ENCODE measurements around the gene JMJD4. TPM values are rescaled to one million over a fixed set of nuclear protein-coding genes. Genes with fewer than 3 reads are reported as not detected.

JMJD4 gene
- total and polyA plus RNA-seq, 2 of the 4 experiments (the other 2 are of a cell fraction): 24.6 to 28.5 TPM

DNA sequence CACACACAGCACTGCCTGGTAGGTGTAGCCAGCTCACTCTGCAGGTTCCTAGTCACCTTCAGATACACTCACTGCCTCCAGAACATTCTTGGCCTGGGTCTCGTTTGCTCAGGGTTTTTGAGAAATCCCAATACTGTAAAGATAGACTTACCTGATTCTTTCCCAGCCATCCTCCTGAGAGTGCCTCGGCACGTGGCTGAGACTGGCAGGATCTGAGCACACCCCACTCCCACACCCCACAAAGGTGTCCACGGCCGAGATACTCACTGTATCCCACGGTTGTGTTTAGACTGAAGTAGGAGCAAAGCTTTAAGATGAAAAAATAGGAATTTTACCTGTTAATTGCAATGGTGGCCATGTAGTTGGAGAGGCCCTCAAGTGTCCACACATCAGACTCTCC is 33.5 kb upstream of the JMJD4 start:
- intact Hi-C loops (cut with micrococcal nuclease): no loop called here

More for the DNA sequence above, 33.5 kb upstream of the JMJD4 start:
- no peak overlapping the region for H2BK5ac ChIP-seq (ENCODE audit: low read depth, low read length, poor library complexity, severe bottlenecking)
- peaks cover 5 to 33% of the 10 kb centered on the region in 2 experiments; a peak in 3 of 4 replicates for H3K79me1 ChIP-seq (ENCODE audit: low read depth in 1 of 2, low read length in 2 of 2)
- no peak overlapping the region for H4K8ac ChIP-seq (ENCODE audit: low read depth in 2 of 2, low read length in 2 of 2)
- no peak overlapping the region for H2BK120ac ChIP-seq (ENCODE audit: low read depth, low read length)
- no peak overlapping the region for H4K91ac ChIP-seq (ENCODE audit: insufficient read depth, low read depth, low read length)
- no peak overlapping the region for H2AK5ac ChIP-seq (ENCODE audit: low read depth, low read length)
- no peak overlapping the region for H3K4me2 ChIP-seq (ENCODE audit: low read depth, low read length)
- H3K23ac ChIP-seq (ENCODE audit: low read depth, low read length): no peak overlapping the region
- ATAC-seq (ENCODE audit: low read depth) (no peak), DNase-seq (no peak)
- 100% methylated on average over 1 of the region's 6 CpGs; no CpG with 5 or more reads in 1 of the 2 experiments for WGBS, 2 experiments (ENCODE audit: extremely low coverage in 2 of 2, insufficient read length in 1 of 2)
- no TSS peak for BruUV-seq (replicated peaks)
- H2AK9ac ChIP-seq (replicated peaks; ENCODE audit: low read depth, low read length, poor library complexity): no peak overlapping the region
- H4K20me1 ChIP-seq (ENCODE audit: insufficient read depth, low read length): peaks cover 22% of the 10 kb centered on the region
- H2BK15ac ChIP-seq (ENCODE audit: low read depth, low read length): no peak overlapping the region
- ChIA-PET CTCF (no interaction called here), POLR2A (ENCODE audit: unreplicated experiment) (no interaction called here)
- in situ Hi-C loops (cut with MboI; ENCODE audit: low sequenced_read_pairs): loop anchor here (10.0 kb wide), 1 partner anchor 316 kb away; the partner anchor contains the start of gene ARF1
- H3K4me1 ChIP-seq (ENCODE audit: control insufficient read depth, insufficient read depth, low read length): peaks cover 6% of the 10 kb centered on the region
- H4K5ac ChIP-seq (ENCODE audit: low read depth, low read length): no peak overlapping the region
- no peak overlapping the region for H3K56ac ChIP-seq (ENCODE audit: extremely low read depth, insufficient read depth, low read length)
- dilution Hi-C loops (cut with HindIII; ENCODE audit: low sequenced_read_pairs, unreplicated experiment): no loop called here
- H3K4me3 ChIP-seq (ENCODE audit: insufficient read depth, low read depth, low read length): no peak overlapping the region
- no peak overlapping the region for H3K4ac ChIP-seq (ENCODE audit: low read depth, low read length)
- H3K18ac ChIP-seq (ENCODE audit: low read depth, low read length): no peak overlapping the region
- no peak overlapping the region for H3K14ac ChIP-seq (replicated peaks; ENCODE audit: low read depth, low read length)
- no peak overlapping the region for H2BK20ac ChIP-seq (ENCODE audit: low read depth, low read length)
- no peak overlapping the region for H2AFZ ChIP-seq (replicated peaks; ENCODE audit: low read length, poor library complexity)
- TF ChIP-seq CHD1 (IDR thresholded peaks at IDR 0.05; ENCODE audit: low read depth, low read length) (no peak), BHLHE40 (IDR thresholded peaks at IDR 0.05; ENCODE audit: low read depth, low read length) (no peak), FOS (IDR thresholded peaks at IDR 0.05; ENCODE audit: low read depth, low read length) (no peak), MAZ (IDR thresholded peaks at IDR 0.05; ENCODE audit: borderline replicate concordance, low read depth, low read length) (no peak), MXI1 (IDR thresholded peaks at IDR 0.05; ENCODE audit: borderline replicate concordance, low read depth, low read length) (no peak), RCOR1 (IDR thresholded peaks at IDR 0.05; ENCODE audit: insufficient replicate concordance, low read length) (no peak)
- TF ChIP-seq, protein P1, sequence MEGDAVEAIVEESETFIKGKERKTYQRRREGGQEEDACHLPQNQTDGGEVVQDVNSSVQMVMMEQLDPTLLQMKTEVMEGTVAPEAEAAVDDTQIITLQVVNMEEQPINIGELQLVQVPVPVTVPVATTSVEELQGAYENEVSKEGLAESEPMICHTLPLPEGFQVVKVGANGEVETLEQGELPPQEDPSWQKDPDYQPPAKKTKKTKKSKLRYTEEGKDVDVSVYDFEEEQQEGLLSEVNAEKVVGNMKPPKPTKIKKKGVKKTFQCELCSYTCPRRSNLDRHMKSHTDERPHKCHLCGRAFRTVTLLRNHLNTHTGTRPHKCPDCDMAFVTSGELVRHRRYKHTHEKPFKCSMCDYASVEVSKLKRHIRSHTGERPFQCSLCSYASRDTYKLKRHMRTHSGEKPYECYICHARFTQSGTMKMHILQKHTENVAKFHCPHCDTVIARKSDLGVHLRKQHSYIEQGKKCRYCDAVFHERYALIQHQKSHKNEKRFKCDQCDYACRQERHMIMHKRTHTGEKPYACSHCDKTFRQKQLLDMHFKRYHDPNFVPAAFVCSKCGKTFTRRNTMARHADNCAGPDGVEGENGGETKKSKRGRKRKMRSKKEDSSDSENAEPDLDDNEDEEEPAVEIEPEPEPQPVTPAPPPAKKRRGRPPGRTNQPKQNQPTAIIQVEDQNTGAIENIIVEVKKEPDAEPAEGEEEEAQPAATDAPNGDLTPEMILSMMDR (conservative IDR thresholded peaks at IDR 0.05; ENCODE audit: low read depth, low read length): no peak
- TF ChIP-seq, protein P2, sequence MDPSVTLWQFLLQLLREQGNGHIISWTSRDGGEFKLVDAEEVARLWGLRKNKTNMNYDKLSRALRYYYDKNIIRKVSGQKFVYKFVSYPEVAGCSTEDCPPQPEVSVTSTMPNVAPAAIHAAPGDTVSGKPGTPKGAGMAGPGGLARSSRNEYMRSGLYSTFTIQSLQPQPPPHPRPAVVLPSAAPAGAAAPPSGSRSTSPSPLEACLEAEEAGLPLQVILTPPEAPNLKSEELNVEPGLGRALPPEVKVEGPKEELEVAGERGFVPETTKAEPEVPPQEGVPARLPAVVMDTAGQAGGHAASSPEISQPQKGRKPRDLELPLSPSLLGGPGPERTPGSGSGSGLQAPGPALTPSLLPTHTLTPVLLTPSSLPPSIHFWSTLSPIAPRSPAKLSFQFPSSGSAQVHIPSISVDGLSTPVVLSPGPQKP (IDR thresholded peaks at IDR 0.05; ENCODE audit: borderline replicate concordance, low read depth, low read length): no peak
- H3K9me3 ChIP-seq (ENCODE audit: control insufficient read depth, insufficient read depth, low read length): no peaks in the 10 kb centered on the region
- peaks cover 29% of the 10 kb centered on the region for H3K36me3 ChIP-seq (ENCODE audit: control insufficient read depth, insufficient read depth, low read length)
- peaks cover 9% of the 10 kb centered on the region for H3K9me1 ChIP-seq (ENCODE audit: insufficient read depth, low read length)
- H3K27ac ChIP-seq (ENCODE audit: insufficient read depth, low read length): no peak overlapping the region
- no peak overlapping the region for H3K9ac ChIP-seq (ENCODE audit: low read depth, low read length)
- no peaks in the 10 kb centered on the region for H3K27me3 ChIP-seq (ENCODE audit: control insufficient read depth, insufficient read depth, low read length)
